Osteoblast (primary cell): ENCODE results near the gene CYP3A7. TPM values are rescaled to one million over a fixed set of nuclear protein-coding genes. Genes with fewer than 3 reads are reported as not detected.
"Not testable (repeated sequence)": the region's sequence is repeated elsewhere in the genome, so short reads cannot be mapped to it uniquely, and the experiment has no call there.

ENCODE experiments used
- DNase-seq: peaks from one replicate; pipeline ENCODE4 v3.0.0; 2011; ENCODE audit warnings: low spot score, mixed read lengths; ENCODE audit not compliant: insufficient read length; ENCODE audit errors: missing footprints
- H2AFZ ChIP-seq: 2 replicates; pipeline ENCODE4 v1.6.0; 2011; ENCODE audit warnings: mild to moderate bottlenecking, low read length
- H3K27ac ChIP-seq: 2 replicates; pipeline ENCODE4 v1.5.1; 2011; ENCODE audit warnings: mild to moderate bottlenecking, low read depth, low read length, moderate library complexity
- H3K27me3 ChIP-seq: 2 replicates; pipeline ENCODE4 v1.6.0; 2012; ENCODE audit warnings: mild to moderate bottlenecking, control low read depth, inconsistent platforms, low read length, moderate library complexity; ENCODE audit not compliant: insufficient read depth
- H3K36me3 ChIP-seq: 2 replicates; pipeline ENCODE4 v1.5.1; 2011; ENCODE audit warnings: mild to moderate bottlenecking, low read length, control low read depth, moderate library complexity; ENCODE audit not compliant: insufficient read depth
- H3K4me1 ChIP-seq: 2 replicates; pipeline ENCODE4 v1.5.1; 2011; ENCODE audit warnings: mild to moderate bottlenecking, low read length, control low read depth, moderate library complexity; ENCODE audit not compliant: insufficient read depth
- H3K4me2 ChIP-seq: 2 replicates; pipeline ENCODE4 v1.6.0; 2011; ENCODE audit warnings: mild to moderate bottlenecking, low read length; ENCODE audit not compliant: insufficient read depth
- H3K4me3 ChIP-seq: fragments of 200-600 bp; sonication (generic); 3 replicates; pipeline ENCODE4 v1.5.1; 2012; ENCODE audit warnings: mild to moderate bottlenecking, low read length, inconsistent platforms; ENCODE audit not compliant: insufficient read depth
- H3K79me2 ChIP-seq: 2 replicates; pipeline ENCODE4 v1.6.0; 2012; ENCODE audit warnings: mild to moderate bottlenecking, low read length, control low read depth, inconsistent platforms; ENCODE audit not compliant: insufficient read depth
- H3K9me3 ChIP-seq: 2 replicates; pipeline ENCODE4 v1.5.1; 2011; ENCODE audit warnings: low read depth, low read length, control low read depth
- H4K20me1 ChIP-seq: 2 replicates; pipeline ENCODE4 v1.6.0; 2012; ENCODE audit warnings: mild to moderate bottlenecking, low read length, control low read depth; ENCODE audit not compliant: insufficient read depth
- total RNA-seq: library from RNA; depleted of rRNA; stranded (reverse); fragments of >200 nt; gene quantifications from 2 replicates; pipeline ENCODE4 v1.2.3, GENCODE V29; 2012
- TF ChIP-seq, protein P1 (sequence below): IDR thresholded peaks from 2 replicates; pipeline ENCODE4 v1.5.1; 2011; ENCODE audit warnings: mild to moderate bottlenecking, low read depth, low read length, moderate library complexity; ENCODE audit errors: extremely low read depth

The CYP3A7 gene
- total RNA-seq, 1 donor = not detected

DNA sequence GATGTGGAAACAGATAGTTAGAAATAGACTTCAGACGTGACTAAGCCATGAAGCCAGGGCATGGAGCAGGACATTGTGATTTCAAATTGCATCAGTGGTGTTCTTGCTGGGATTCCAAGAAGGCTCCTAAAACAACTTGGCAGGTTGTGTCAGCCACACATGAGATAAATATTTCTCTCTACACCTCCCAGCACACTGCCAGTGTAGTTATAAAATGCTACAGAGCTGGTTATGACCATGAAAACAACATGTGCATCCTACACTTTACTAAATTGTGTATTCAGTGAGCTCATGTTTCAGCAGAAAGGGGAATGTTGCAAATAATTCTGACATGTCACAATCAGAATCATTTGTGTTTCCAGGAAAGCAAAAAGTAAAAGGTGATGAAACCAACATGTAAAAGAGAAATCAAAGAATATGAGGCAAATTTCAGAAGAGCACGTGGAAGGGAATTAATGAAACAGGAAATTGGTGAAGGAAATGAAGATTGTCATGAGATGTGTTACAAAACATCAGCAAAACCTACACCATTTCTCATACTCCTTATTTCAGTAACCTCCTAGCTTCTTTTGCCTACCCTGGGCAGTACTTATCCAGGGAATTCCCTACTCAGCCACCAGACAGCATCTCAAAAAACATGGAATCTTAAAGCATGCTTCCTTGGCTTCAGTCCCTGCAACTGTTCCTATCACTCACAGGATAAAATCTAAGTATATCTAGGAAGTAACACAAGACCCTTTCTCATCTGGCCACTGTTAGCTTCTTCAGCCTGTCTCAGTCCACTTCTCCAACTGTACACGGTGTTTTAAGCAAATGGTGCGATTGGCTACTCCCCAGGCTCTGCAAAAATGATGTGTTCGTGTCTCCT lies 5.8 kb upstream of the CYP3A7 start:
- TF ChIP-seq, protein P1, sequence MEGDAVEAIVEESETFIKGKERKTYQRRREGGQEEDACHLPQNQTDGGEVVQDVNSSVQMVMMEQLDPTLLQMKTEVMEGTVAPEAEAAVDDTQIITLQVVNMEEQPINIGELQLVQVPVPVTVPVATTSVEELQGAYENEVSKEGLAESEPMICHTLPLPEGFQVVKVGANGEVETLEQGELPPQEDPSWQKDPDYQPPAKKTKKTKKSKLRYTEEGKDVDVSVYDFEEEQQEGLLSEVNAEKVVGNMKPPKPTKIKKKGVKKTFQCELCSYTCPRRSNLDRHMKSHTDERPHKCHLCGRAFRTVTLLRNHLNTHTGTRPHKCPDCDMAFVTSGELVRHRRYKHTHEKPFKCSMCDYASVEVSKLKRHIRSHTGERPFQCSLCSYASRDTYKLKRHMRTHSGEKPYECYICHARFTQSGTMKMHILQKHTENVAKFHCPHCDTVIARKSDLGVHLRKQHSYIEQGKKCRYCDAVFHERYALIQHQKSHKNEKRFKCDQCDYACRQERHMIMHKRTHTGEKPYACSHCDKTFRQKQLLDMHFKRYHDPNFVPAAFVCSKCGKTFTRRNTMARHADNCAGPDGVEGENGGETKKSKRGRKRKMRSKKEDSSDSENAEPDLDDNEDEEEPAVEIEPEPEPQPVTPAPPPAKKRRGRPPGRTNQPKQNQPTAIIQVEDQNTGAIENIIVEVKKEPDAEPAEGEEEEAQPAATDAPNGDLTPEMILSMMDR = no peak
- DNase-seq = peak; percentile 10
- Histone ChIP-seq H2AFZ (no peak overlapping the region), H4K20me1 (no peaks in the 10 kb centered on the region), H3K4me2 (no peak overlapping the region), H3K36me3 (no peaks in the 10 kb centered on the region), H3K79me2 (no peaks in the 10 kb centered on the region), H3K27me3 (peaks cover 21% of the 10 kb centered on the region), H3K9me3 (no peaks in the 10 kb centered on the region), H3K4me1 (no peaks in the 10 kb centered on the region), H3K4me3 (no peak overlapping the region), H3K27ac (no peak overlapping the region)

DNA sequence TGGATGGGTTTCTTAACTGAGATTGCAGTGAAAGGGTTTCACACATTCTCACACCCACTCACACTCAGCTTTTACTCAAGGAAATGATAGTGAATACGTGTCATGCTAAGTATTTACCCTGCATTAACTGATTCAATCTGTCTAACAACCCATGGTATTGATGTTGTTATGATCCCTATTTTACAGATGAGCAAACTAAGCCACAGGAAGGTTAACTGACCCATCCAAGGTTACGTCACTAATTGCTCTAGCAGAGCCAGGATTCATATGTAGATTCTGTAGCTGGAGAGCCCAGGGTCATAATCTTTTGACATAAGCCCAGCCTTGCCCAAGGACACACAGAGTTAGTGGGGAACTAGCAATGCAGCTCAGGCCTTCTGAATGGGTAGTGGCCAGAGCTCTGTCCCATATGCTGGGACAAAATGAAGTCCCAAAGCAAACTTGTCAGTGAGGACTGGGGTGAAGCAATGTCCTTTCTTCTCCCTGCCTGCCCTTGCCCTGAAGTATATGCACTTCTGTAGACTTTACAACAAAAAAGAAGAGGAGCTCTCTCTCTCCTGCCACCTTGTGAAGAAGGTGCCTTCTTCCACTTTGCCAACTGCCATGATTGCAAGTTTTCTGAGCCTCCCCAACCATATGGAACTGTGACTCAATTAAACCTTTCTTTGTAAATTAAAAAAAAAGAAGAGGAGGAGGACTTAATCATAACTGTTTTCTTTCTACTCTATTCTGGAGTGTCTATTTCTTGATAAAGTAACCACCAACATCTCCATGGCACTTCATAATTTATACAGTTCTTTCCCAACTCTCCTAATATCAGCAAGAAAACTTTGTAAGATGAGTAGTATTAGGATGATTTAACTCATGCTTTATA lies 4.9 kb upstream of the CYP3A7 start:
- no peaks in the 10 kb centered on the region for H3K9me3 ChIP-seq
- peak; percentile 37 for DNase-seq
- H3K27ac ChIP-seq = no peak overlapping the region
- no peaks in the 10 kb centered on the region for H4K20me1 ChIP-seq
- TF ChIP-seq, protein P1 = no peak
- H3K4me1 ChIP-seq = no peaks in the 10 kb centered on the region
- no peaks in the 10 kb centered on the region for H3K36me3 ChIP-seq
- H3K4me2 ChIP-seq = no peak overlapping the region
- H3K4me3 ChIP-seq = no peak overlapping the region
- no peaks in the 10 kb centered on the region for H3K79me2 ChIP-seq
- peaks cover 21% of the 10 kb centered on the region for H3K27me3 ChIP-seq
- H2AFZ ChIP-seq = no peak overlapping the region

DNA sequence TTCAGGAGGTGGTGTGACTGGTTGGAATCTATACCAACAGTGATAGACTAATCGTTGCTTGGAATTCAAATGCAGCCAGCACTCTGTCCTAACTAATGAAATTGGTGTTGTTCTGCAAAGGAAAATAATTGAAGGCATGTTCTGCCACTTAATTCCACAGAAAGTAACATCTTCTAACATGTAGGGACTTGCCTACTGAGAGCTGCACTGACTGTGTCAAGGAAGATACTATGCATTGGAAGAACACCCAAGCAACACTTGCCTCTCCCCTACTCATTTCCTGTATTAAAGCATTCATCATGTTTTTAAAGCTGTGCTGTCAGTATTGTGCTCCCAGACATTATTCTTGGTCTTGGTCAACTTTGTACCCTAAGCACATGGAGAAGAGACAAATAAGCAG lies 2.7 kb upstream of the CYP3A7 start:
- Histone ChIP-seq H3K79me2 (no peaks in the 10 kb centered on the region), H4K20me1 (no peaks in the 10 kb centered on the region), H3K4me1 (no peaks in the 10 kb centered on the region), H3K4me2 (no peak overlapping the region), H3K27ac (no peak overlapping the region), H3K9me3 (no peaks in the 10 kb centered on the region), H3K27me3 (peaks cover 13% of the 10 kb centered on the region), H3K4me3 (no peak overlapping the region), H3K36me3 (no peaks in the 10 kb centered on the region), H2AFZ (peak overlapping the region; percentile 35)
- no peak for DNase-seq
- TF ChIP-seq, protein P1 = no peak

DNA sequence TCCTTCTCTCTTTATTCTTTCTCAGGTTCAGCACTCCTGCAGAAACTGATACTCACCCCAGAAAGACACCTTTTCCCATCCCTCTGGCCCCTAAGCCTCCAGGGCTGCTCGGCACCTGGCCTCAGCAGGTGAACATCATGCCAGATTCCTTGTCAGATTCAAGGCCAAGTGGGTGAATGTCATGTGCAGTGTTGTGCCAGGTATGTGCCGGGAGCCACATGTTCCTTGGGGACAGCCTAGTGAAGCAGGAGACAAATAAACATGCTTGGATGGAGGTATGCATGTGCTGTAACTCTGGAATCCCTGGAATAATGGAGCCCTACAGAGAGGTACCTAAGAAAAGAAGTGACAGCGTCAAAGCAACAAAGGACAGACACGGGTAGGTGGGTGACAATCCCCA lies 1.7 kb upstream of the CYP3A7 start:
- not testable (repeated sequence) for H3K79me2 ChIP-seq, H3K27ac ChIP-seq, H3K27me3 ChIP-seq, H3K9me3 ChIP-seq, H2AFZ ChIP-seq, H3K4me2 ChIP-seq, H3K4me1 ChIP-seq, H4K20me1 ChIP-seq, H3K4me3 ChIP-seq, DNase-seq, H3K36me3 ChIP-seq
